Ureter (tissue), 1 donor: Measurements from ENCODE around the gene PDX1. TPM values are rescaled to one million over a fixed set of nuclear protein-coding genes. Genes with fewer than 3 reads are reported as not detected.
A peak's percentile ranks its signal among the peaks of the same experiment; 100 is the strongest.

Experiments
- DNase-seq: peaks from one replicate; pipeline ENCODE4 v3.0.0-alpha.2; 2020; ENCODE audit warnings: low spot score
- total RNA-seq: library from RNA; stranded (reverse); gene quantifications from one replicate; pipeline ENCODE4 v1.2.4, GENCODE V29; 2023
- donor health status: DM: yes; HTN: yes; CAD: no.

Gene PDX1
- total RNA-seq, 1 donor from 2014 or later, result not detected

DNA sequence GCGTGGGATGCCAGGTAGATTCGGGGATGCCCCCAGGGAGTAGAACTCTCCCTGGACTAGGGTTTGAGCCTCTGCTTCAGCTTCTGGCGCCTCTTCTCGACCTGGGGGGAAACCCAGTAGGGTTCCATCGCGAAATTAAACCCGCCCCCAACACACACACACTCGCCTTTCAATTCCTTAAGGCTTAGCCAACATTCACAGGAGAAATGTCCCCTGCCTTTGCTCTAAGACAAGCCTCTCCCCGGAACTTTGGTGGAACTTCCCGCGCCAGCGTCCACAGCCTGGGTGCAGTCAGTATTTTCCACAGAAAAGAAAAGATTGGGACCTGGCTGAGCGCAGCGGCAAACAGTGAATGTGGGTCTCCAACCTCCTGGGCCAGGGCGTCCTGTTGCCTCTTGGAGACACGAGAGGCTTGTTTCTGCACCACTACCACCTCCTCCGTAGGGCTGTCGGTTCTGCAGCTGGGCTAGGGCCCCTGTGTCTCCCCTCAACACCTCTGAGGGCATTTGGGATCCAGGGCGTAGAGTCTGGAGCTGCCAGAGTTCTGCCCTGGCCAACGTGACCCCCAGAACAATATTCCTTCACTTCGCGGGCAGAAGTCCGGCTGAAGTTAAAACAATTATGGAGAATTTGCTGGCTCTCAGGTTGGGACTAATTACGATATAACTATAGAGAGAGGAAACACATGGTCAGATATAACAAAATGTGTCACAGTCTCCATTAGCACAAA is 3.2 kb downstream of the PDX1 start:
- no peak for DNase-seq

GRCh38 chr13:27923794-27924528 is 4.2 kb downstream of the PDX1 start:
- no peak for DNase-seq

DNA sequence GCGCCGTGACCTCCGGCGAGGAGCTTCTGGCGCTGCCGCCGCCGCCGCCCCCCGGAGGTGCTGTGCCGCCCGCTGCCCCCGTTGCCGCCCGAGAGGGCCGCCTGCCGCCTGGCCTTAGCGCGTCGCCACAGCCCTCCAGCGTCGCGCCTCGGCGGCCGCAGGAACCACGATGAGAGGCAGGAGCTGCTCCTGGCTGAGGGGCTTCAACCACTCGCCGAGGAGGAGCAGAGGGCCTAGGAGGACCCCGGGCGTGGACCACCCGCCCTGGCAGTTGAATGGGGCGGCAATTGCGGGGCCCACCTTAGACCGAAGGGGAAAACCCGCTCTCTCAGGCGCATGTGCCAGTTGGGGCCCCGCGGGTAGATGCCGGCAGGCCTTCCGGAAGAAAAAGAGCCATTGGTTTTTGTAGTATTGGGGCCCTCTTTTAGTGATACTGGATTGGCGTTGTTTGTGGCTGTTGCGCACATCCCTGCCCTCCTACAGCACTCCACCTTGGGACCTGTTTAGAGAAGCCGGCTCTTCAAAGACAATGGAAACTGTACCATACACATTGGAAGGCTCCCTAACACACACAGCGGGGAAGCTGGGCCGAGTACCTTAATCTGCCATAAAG is 4.8 kb downstream of the PDX1 start:
- no peak for DNase-seq

- DNase-seq, result no peak
These were observed 5.6 kb downstream of the PDX1 start for GRCh38 chr13:27925220-27925991.

GRCh38 chr13:27926644-27927434 is 7.0 kb downstream of the PDX1 start:
- no peak for DNase-seq

GRCh38 chr13:27927444-27928352 is 7.9 kb downstream of the PDX1 start:
- no peak for DNase-seq

DNA sequence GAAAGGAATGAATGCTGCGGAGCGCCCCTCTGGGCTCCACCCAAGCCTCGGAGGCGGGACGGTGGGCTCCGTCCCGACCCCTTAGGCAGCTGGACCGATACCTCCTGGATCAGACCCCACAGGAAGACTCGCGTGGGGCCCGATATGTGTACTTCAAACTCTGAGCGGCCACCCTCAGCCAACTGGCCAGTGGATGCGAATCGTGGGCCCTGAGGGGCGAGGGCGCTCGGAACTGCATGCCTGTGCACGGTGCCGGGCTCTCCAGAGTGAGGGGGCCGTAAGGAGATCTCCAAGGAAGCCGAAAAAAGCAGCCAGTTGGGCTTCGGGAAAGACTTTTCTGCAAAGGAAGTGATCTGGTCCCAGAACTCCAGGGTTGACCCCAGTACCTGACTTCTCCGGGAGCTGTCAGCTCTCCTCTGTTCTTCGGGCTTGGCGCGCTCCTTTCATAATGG is 8.6 kb downstream of the PDX1 start:
- no peak for DNase-seq

DNA sequence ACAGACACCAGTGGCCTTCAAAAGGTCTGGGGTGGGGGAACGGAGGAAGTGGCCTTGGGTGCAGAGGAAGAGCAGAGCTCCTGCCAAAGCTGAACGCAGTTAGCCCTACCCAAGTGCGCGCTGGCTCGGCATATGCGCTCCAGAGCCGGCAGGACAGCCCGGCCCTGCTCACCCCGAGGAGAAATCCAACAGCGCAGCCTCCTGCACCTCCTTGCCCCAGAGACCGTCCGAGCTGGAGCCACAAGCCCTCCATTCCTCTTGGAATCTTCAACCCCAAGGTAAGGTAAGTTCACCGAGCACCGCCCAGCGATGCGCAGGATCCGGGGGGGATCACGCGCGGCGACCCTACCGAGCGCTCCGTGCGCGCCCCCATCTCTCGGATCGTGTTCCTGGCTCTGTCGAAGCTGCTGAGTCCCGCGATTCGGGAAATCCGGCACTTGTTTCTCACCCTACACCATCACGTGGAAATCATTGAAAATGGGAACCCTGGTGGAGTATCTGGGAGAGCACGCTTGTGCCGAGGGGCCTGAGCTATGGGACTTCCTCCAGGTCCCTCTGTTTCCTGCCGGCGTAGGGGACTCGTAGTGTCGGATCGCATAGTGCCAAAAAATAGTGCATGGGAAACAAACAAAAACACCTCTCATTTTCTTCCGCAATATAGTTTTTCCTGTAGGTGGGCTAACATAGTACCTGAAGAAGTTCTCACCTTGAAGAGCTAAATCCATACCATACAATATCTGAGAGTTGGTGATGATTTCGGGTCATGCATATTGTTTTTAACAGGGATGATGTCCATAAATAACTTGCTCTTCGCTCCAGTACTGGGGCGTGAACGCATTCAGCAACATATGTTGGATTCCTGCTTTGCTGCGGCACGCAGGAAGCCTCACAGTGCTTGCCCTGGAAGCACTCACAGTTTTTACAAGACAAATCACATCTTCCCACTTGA is 9.3 kb downstream of the PDX1 start:
- no peak for DNase-seq

DNA sequence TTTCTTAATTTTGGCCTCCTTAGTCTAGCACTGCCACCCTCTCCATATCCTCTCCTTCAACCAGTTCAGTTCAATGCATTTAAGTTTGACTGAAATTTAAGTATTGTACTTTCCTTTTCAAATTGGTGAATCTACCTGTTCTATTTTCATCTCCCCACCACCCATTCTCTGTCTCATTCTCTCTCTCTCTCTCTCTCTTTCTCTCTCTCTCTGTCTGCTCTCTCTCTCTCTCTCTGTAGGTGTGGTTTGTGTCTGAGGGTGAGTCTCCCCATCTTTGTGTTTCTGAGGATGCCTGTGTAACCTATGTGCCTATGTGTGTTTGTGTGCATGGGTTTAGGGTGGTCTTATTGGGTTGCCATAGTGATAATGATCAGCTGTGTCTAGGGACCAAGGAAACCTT is 10.1 kb downstream of the PDX1 start:
- DNase-seq, result no peak

DNA sequence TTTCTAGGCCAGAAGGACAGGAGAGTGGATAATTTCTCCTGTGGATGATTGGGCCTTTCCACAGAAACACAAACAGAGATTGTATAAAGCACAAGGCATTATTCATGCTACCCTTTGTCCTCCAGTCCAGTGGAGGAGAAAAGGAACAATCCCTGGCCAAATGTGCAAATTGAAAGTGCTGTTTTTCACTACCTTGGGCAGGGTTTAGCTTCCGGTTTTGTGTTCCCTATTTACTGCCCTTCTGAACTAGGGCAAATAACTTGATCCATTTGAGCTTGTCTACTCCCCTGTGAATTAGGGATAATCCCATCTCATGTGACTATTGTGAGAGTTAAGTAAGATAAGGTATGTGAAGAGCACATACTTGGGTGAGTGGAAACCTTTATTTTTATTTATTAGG is 13.3 kb downstream of the PDX1 start:
- DNase-seq, result no peak

DNA sequence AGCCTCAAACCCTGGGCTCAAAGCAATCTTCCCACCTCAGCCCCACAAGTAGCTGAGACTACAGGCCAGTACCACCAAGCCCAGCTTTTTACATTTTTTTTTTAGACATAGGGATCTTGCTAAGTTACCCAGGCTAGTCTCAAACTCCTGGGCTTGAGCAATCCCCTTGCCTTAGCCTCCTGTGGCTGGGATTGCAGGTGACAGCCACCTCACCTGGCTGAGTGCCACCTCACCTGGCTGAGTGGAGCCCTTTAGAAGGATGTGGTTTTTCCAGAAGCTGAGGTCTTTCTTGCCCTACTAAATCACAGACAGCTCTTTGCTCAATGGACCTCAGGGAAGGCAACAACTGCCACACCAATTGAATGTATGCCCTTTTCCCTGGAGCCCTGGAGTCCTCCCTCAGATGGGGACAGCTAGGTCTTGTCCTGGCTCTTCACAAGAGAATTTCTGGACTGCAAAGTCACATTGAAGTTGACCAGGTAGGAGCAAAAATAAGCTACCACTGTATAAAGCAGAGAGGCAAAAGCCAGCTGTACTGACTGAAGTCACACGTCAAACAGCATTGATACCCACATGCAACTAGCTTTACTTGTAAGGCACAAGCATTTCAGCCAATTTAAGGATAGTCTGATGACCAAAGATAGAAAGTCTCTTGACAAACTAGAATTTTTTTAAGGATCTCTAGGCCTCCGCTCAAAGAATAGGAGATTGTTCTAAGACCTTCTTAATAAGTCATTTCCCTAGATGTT is 14.0 kb downstream of the PDX1 start:
- DNase-seq, result no peak

GRCh38 chr13:27942972-27943371 is 23.2 kb downstream of the PDX1 start:
- no peak for DNase-seq

- DNase-seq, result peak; percentile 52
These were observed 33.3 kb downstream of the PDX1 start for GRCh38 chr13:27952876-27953675.

DNA sequence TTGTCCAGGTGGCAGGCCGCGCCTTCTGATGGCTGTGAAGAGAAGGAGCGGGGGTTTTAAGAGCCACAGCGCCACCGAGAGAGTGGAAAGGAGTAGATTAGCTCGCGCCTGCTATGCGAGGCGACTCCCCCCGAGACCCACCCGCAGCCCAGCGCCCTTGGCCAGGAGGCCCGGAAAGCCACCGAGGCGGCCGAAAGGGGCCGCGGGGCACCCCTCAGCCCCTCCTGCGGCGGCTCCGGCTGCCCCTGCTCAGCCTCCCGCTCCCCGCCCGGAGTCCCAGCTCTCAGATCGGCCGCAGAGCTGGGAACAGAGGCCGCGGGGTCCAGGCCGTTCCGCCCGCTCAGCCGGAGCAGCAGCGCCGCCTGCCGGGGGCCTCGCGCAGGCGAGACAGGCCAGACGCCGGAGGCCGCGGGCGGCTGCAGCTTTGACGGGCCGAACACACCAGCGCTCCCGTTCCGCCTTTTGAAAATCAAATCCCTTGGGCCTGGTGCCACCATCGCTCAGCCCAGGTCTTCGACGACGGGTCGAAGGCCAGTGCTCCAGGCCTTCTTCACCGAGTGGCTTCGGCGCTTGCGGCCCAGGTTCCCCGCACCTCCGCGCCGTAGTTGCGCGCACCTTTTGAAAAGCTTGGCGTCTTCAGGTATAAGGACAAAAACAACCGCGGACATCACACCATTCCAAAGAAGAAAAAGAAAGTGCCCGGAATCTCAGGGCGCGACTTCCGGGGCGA is 34.0 kb downstream of the PDX1 start:
- peak; percentile 70 for DNase-seq

DNA sequence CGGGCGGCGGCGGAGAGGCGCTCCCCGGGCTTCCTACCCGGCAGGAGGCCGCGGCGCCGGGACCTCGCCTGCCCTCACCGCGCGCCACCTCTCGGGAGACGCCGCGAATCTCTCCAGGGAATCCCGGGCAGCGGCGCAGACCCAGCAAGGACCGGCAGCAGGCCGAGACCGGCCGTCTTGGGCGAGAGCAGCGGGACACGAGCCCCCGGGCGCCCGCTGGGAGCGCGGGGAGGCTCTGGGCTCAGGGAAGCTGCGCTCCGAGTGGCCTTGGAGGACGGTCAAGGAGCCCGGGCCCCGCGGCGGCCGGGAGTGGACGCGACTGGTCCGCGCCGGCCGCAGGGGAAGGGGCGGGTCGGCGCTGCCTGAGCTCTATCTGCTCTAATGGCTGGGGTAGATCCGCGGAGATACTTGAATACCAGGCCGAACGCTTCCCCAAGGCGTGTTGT is 34.6 kb downstream of the PDX1 start:
- no peak for DNase-seq

DNA sequence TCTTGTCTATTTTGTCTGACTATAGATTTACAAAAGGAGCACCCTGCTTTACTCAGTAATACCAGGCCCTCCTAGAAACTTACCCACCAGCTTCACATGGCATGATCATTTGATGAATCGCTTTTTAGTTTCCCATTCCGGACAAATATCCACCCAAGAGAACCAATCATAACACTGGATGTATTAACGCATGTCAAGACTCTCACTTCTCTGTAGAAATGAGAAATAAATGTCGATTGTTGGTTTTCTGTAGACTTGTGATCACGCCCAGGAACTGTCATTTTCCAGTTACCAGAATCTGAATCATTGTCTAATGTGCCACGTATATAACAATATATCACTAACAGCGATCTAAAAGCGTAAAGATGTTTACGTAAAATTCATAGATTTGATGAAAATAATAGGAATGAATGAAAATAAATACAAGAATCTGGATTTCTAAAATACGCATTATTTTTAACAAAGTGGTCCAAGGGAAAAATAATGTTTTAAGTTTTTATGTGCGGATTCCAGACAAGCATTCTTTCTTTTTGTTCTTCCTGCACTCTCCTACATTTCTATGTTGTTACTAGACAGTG is 35.3 kb downstream of the PDX1 start:
- no peak for DNase-seq
